ENCODE data around the gene ARAF.

ARAF gene

GRCh38 chrX:47564438-47565085, 3.6 kb downstream of the ARAF start:
- DNase-seq = no peak

DNA sequence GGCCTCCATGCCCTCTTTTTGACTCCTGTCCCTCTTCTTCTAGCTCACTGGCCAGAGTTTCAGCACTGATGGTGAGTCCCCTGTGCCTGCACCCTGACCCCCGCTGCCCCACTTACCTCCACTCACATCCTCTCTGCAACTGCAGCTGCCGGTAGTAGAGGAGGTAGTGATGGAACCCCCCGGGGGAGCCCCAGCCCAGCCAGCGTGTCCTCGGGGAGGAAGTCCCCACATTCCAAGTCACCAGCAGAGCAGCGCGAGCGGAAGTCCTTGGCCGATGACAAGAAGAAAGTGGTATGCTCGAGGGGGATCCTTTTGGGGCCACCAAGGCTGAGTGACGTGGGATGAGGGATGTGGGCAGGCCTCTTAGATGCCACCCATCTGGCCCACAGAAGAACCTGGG, 5.8 kb downstream of the ARAF start:
- no peak for DNase-seq

GRCh38 chrX:47568656-47569295, 7.8 kb downstream of the ARAF start:
- DNase-seq = no peak

DNA sequence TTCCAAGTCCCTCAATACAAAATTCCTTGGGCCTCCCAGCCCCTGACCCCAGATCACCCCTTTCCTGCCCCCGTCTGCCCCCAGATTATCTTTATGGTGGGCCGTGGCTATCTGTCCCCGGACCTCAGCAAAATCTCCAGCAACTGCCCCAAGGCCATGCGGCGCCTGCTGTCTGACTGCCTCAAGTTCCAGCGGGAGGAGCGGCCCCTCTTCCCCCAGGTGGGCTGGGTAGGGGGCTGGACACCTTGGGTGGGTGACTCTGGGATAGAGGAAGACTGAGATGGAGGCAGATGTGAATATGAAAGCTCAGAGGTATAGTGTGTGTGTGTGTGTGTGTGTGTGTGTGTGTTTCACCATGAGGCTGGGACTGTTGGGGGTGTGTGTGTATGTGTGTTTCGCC, 9.8 kb downstream of the ARAF start:
- DNase-seq = no peak

GRCh38 chrX:47571215-47571614, 10.2 kb downstream of the ARAF start:
- no peak for DNase-seq

GRCh38 chrX:47571896-47572295, 10.9 kb downstream of the ARAF start:
- no peak for DNase-seq

DNA sequence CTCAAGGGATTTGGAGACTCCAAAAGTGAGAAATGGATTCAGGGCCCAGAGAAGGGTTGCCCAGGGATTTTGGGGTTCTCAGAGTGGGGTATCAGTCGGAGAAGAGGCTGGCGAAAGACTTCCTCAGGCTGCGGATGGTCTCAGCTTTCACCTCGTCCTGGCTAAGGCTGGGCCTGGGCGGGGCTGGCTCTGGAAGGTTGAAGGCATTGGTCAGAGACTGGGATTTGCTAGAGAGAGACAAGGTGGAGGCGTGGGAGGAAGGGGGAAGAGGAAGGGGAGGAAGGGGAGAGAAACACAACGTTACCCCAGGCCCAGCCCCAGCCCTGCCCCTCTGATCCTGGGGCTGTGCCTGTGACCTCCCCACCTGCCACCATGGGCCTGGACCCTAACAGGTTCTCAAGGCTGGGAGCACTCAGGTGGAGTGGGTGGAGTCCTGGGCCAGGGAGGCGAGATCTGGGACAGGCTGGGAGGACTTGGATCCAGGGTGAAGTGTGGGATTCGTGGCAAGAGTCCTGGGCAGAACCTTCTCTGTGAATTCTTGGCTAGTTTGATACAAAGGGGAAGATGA, 11.9 kb downstream of the ARAF start:
- DNase-seq = no peak

- DNase-seq = no peak
Observed at GRCh38 chrX:47573341-47574075, 12.5 kb downstream of the ARAF start.

GRCh38 chrX:47574076-47574546, 13.1 kb downstream of the ARAF start:
- DNase-seq = no peak

- no peak for DNase-seq
Observed at GRCh38 chrX:47574547-47575301, 13.7 kb downstream of the ARAF start.

DNA sequence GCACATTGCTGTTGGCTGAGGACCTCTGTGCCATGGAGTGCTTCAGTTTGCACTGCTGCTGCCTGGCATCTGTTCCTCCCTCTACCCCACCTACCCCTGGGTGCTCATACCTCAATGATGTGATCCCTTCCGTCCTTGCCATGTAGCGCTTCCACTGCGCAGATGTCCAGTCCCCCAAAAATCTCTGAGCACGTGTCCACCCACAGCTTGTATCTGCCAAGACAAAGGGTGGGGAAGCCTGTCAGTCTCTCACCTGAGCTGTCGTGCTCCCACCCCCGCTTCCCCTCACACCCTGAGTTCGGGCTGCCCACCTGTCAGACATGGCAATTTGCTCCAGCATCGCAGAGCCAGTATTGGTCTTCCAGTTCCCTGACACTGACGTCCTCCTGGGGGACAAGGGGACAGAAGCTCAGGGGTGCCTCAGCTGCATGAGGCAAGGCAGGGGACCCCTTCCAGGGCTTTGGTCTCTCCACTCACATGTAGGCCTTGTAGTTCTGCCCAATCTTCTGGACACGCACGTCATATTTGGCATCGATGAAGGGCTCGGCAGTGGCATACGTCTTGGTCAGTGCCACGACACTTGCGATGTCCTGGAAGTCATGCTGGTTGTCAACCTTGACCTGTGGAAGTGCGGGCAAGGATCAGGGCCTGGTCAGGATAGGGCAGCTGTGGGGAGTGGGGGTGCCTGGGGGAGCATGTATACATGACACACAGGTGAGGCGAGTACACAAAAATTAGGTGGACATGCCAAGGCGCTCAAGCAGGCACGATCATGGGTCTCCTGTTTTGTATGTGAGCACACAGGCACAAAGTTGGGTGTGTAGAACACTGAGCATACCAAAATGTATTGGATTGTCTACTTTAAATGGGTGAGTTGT, 15.3 kb downstream of the ARAF start:
- DNase-seq = no peak

DNA sequence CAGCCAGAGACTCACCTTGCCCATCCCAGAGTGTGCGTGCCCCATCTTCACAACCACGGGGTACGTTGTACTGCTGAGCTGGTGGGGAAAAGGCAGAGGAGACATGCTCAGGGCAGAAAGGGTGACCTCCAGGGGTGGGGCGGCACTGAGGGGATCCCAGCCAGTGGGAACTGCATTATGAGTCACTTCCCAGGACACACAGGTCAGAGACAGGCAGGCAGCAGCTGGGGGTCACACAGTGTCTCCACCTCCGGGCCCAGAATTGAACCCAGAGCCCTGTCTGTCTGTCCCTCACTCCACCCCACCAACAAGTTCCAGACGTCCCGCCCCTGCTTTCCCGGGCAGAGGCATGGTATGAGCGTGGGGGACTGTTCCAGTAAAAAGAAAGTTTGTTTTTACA, 16.4 kb downstream of the ARAF start:
- no peak for DNase-seq

- DNase-seq = no peak
Observed at GRCh38 chrX:47577901-47578300, 16.9 kb downstream of the ARAF start.

DNA sequence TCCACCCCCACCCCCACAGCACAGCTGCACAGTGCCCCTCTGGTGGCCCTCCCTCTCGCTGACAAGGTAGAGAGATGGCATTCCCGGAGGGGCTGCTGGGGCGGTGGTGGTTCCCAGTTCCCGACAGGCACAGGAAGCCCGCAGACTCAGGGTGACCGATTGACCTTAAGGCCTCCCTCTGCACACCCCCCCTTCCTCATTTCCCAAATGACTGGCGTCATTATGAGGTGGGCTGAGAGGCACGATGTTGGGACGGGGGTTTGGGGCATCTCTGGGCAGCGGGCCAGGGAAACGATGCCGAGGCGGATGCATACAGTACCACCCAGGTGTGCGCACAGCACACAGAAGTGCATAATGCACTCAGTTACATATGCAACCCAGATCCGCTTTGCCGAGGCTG, 17.7 kb downstream of the ARAF start:
- no peak for DNase-seq

DNA sequence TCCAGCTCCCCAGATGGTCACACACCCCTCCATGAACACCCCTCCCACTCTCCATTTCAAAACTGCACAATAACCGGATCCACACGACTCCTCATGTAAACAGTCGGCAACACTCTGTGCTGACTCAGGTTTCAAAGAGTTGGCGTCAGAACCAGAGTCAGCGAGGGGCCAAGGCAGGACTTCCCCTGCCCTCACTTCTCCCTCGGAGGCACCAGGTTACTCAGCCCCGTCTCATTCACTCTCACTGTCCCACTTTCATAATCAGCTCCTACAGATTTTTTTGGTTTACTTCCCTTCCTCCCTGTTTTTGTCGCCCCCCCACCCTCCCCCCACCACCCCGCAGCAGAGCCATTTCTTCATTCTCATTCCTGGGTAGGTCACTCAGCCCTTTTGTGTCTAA, 18.5 kb downstream of the ARAF start:
- no peak for DNase-seq

- no peak for DNase-seq
Observed at GRCh38 chrX:47581731-47582647, 21.0 kb downstream of the ARAF start, which contains the start of gene TIMP1. TIMP1 (plus strand) TSS chrX:47582436; CDS start chrX:47583416, 980 bp downstream.

GRCh38 chrX:47583240-47583861, 22.3 kb downstream of the ARAF start:
- no peak for DNase-seq

DNA sequence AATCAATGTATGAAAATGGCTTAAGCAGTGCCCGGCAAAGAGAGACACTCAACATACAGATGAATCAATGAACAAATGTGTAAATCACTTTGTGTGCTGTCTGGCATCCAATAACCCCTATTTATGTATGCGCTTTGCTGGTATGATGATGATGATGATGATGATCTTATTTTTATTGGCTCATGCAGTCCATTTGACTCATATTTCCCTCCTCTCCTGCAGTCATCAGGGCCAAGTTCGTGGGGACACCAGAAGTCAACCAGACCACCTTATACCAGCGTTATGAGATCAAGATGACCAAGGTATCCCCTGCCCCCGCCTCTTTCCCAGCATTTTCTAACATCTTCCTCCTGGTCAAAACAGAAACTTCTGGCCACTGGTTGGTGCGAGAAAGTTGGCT, 23.7 kb downstream of the ARAF start:
- no peak for DNase-seq

DNA sequence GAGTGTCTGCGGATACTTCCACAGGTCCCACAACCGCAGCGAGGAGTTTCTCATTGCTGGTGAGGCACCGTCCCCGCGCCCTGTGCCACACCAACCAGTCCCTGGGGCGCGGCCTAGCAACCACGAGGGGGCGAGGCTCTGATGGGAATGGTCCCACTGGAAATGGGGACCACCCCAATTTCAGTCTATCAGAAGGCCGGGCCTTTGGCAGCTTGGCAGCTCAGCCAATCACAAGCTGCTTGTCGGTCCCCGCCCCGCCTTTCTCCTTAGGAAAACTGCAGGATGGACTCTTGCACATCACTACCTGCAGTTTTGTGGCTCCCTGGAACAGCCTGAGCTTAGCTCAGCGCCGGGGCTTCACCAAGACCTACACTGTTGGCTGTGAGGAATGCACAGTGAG, 24.3 kb downstream of the ARAF start:
- no peak for DNase-seq

GRCh38 chrX:47586043-47586787, 25.2 kb downstream of the ARAF start:
- no peak for DNase-seq

All from NCI-H1105 treated with DMSO at 0.1 percent for 48 hours (cell line).